HG03045 (cell line): ENCODE measurements around the gene NOVA2.
A peak's percentile ranks its signal among the peaks of the same experiment; 100 is the strongest.

ENCODE experiments used
- ATAC-seq: cut with Tn5 transposase; IDR thresholded peaks from one replicate; pipeline ENCODE4 v1.9.1; 2021; ENCODE audit warnings: mild to moderate bottlenecking, moderate library complexity; ENCODE audit not compliant: unreplicated experiment

NOVA2 gene, protein sequence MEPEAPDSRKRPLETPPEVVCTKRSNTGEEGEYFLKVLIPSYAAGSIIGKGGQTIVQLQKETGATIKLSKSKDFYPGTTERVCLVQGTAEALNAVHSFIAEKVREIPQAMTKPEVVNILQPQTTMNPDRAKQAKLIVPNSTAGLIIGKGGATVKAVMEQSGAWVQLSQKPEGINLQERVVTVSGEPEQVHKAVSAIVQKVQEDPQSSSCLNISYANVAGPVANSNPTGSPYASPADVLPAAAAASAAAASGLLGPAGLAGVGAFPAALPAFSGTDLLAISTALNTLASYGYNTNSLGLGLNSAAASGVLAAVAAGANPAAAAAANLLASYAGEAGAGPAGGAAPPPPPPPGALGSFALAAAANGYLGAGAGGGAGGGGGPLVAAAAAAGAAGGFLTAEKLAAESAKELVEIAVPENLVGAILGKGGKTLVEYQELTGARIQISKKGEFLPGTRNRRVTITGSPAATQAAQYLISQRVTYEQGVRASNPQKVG

DNA sequence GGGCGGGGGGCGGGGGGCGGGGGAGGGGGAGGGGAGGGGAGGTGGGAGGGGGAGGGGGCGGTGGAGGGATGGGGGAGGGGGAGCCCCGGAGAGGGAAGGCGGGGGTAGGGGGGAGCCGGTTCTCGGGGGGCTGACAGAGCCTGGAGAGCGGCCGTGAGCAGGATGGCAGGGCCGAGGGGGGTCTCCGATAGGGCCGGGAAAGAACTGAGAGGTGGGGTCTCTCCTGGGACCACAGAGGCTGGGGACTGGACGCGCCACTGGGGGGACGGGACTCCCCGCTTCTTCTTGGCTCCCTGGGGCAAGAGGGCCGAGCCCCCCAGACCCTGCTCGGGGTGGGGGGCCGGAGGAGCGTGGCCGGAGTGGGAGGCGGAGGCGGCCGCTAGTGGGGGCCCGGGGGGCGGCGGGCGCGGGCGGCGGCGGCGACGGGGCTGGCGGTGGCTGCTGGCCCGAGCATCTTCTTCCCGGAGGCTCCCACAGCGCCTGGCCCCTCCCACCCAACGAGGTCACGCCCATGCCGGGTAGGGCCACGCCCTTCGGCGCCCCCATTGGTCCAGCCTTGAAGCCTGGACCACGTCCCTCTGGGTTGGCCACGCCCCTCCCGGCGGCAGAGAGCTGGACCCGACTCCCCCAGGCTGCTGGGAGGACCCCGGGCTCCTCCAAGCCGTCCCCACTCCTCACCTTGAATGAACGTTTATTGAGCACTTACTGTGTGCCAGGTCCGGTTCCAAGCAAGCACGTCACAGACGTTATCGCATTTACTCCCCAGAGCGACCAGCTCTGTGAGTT is at the start of gene NOVA2:
Gene NOVA2, minus strand, starts transcription at position 313 of the 786 bp plus-strand sequence. CDS start 514 bp downstream, outside the sequence.
- no peak for ATAC-seq

DNA sequence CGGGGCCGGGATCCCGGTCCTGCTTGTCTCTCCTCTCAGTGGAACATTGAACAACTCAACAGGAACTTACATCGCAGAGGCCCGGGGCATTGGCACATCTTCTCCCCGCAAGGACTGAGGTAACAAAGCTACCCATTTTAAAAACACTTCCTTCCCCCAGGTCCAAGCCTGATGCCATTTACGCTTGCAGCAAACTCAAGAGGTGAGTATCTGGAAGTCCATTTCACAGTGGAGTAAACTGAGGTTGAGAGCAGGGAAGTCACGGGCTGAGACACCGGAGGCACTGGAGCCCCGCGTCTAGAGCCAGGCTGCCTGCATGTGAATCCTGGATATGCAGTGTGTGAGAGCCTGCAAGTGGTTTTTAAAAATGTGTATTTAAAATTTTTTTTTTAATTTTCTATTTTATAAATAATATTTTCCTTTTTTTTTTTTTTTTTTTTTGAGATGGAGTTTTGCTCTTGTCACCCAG is 49.7 kb upstream of the NOVA2 start:
- no peak for ATAC-seq

DNA sequence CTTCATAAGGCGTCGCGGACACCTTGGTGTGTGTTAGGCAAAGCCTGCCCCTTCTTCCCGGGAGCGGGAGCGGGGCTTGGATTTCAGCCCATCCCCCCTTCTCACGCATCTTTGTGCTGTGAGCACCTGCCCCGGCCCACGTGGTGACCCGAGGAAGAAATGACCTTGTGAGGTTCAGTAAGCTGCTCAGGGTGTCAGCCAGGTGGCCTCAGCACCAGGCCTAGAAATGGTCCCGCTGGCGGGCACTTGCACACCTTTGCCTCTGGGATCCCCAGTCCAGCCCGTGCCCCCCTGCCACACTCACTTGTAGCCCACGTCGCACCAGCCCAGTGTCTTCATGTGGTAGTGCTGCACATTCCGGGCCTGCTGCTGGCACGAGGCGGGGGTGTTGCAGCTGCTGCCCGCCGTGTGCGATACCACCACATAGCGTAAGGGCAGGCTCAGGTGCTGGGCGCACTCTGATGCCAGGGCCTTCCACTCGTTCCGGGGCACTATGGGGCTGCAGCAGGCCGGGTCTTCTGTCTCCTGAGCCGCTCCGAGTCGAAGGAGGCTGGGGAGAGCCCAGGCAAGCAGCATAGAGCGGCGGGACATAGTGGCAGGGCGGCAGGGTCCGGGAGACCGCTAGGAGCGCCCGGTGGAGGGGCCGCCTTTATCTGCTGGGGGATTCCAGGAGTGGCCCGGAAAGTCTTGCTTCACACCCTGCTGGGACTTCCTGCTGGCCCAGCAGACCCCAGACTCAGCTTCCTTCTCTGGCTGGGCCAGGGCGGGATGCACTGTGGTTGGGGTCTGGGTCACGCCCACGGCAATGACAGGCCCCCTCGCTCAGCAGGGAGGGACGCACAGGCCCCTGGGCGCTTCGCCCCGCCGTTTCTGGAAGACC is 49.0 kb upstream of the NOVA2 start, which contains the start of gene PGLYRP1:
Gene PGLYRP1, minus strand, starts transcription at position 623 of the 880 bp plus-strand sequence. Its CDS starts 32 bp downstream, at position 591.
- no peak for ATAC-seq

DNA sequence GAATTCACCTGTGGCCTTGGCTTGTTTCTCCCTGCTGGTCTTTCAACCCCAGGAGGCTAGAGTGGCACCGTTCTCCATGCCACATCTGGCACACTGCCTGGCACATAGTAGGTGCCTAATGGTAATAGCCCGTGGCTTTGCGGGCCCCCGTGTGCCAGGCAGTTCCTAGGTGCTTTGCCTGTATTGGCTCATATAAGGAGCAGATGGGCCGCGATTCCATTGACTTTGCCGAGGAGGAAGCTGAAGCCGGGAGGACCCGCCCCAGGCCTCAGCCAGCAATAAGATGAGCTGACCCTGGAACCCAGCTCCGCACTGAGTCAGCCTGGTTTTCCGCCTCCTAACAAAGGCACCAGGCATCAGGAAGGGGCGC is 48.4 kb upstream of the NOVA2 start:
- no peak for ATAC-seq

DNA sequence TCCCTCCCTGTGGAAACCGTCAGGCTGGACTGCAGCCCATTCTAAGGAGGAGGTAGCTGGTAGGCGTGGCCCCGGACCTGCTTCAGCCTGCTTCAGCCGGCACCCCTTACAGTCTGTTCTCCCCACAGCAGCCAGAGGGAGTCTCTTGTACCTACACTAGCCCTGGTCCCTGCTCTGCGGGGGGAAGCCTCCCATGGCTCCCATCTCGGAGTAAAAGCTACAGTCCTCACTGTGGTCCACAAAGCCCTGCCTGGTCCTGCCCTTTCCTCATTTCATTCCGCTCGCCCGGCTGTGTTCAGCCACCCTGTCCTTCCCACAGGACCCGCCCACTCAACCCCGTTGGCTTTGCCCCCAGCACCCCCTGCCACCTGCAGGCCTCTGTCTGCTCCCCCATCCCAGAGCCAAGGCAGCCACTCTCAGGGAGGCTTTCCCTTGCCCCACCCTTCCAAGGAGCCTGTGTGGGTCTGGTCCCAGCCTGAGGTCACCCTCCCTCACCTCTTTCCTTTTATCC is 47.9 kb upstream of the NOVA2 start:
- no peak for ATAC-seq

DNA sequence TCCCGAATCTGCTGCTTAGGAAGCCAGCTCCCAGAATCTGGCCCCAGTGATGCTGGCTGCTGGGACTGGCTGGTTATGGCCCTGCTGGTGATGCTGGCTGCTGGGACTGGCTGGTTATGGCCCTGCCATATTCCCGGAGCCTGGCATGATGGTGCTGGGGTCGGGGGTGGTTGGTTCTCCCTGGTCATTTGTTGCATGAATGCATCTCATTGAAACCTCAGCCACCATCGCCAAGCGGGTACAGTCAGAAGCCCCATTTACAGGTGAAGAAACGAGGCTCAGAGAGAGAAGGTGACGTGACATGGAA is 47.1 kb upstream of the NOVA2 start:
- ATAC-seq = no peak

DNA sequence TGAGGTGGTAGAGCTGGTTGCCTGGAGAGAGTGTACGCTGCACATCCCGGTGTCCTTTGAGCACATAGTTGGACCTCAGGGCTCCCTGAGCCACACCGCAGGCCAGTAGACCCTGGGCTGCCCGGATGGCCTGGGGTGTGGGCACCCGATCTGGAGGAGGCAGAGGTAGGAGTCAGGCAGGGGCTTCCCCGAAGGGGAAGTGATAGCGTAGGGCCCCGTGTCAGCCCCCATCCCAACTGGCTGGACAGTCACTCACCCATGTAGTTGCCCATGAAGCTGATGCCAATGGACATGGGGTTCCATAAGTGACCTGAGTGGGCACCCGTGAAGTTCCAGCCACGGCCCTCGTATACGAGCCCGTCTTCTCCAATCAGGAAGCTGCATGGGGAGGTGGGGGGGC is 45.6 kb upstream of the NOVA2 start:
- no peak for ATAC-seq

DNA sequence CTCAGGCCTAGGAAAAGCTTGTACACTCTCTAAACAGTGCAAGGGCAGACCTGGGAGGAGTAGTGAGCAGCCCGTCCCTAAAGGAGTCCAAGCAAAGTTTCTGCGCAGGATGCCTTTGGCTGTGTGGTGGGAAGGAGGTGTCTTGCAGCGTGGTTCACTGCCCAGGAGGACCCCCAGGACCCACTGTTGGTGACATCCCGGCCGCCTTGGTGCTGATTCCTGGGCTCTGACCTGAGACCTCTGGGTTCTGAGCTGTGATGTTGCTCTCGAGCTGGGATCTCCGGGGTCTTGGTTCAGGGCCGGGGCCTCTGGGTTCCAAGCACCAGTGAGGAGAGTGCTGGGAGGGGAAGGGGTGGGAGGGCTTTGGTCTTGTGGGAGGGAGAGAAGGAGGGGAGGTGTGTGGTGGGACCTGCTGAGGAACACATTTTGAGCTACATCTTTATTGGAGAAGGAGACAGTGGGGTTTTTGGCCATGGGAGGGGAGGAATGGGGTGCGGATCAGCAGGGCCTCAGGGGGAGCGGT is 45.1 kb upstream of the NOVA2 start:
- ATAC-seq = no peak

DNA sequence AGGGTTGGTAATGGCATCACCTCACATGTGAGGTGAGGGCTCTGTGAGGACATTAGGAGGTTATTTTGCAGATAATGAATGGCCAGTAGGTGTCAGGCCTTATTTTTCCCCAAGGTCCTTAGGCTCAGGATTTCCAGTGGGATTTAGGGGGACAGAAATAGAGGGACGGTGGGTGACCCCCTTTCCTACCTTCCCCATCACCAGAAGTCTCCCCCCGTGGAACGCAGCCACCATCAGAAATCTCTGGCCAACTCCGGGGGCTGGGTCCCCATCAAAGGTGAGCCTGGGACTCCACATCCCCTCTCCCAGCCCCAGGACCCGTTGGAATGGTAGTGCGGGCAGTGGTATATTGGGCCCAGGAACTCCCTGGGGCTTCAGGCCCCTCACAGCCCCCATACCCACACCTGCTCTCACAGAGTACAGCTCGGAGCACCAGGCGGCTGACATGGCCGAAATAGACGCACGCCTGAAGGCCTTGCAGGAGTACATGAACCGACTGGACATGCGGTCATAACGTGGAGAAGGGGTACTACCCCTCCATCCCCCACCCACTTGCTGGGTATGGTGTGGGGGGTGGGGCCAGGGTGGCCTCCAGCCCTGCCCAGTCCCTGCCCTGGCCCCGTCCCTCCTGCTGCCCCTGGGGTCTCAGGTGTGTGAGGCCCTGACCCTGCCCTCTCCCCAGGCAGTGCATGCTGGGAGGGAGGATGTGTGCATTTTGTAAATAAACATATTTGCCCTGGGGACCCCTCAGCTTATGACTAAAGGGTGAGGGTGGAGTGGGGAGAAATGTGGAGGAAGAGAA is 44.4 kb upstream of the NOVA2 start:
- no peak for ATAC-seq

DNA sequence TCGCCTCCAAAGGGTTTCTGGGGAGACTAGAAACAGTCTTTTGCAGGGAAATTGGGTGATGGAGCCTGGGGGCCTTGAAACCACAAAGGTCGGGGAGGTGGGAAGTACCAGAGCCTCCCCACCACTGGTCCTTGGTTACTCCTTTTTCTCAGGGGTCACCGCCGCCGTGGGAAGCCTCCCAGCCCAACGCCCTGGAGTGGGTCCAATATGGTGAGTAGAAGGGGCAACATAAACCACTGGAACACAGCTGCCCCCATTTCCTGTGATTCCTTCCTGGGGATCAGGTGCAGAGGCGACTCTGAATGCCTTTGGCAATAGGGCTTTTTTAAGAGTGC is 43.4 kb upstream of the NOVA2 start:
- ATAC-seq = no peak

DNA sequence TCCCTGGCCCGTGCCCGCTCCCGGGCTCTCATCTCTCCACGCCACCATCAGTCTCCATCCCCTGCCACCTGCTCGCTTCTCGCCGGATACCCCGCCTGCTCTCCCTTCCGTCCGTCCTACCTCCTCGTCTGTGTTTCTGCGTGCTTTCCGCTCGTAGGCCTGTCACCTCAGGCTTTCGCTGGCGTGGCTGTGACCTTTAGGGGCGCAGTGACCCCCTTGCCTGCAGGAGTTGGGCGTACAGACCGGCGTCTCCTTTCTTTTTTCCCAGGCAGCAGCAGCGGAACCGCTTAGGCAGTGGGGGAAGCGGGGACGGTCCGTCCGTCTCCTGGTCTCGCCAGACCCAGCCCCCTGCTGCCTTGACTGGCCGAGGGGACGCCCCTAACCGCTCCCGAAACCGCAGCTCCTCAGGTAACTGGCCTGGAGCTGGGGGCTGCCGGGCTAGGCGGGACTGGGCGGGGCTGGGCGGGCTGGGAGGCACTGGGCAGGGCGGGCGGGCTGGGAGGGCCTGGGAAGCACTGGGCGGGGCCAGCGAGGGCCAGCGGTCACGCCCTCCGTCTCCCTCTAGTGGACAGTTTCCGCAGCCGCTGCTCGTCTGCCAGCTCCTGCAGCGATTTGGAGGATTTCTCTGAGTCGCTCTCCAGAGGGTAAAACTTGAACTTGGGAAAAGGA is 42.9 kb upstream of the NOVA2 start:
- peak; percentile 61 for ATAC-seq

DNA sequence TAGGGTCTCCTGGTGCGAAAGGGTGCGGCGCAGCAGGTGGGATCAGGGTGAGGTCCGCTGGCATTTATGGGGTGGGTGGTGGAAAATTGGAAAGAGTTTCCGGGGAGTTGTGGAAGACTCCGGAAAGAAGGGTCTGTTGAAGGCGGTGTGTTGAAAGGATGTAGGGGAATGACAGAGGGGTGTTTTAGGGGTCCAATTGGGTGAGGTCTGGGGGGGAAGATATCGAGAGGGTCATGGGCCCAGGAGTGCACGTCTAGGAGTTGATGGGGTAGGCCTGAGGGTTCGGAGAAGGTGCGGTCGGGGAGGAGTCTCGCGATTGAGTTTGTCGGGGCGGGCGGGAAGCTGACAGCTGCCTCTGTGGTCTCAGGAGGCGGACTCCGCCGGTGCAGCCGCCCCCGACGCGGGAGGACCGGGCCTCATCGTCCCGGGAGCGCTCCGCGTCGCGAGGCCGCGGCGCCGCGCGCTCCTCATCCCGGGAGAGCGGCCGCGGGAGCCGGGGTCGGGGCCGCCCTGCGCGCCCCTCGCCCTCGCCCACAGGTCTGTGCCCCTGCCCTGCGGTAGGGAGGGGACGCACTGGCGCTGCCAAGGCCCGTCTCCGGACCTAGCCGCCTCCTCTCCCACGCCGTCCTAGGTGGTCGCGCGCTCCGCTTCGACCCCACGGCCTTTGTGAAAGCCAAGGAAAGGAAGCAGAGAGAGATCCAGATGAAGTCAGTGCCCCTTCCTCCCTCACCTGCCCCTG is 42.2 kb upstream of the NOVA2 start:
- ATAC-seq = no peak

DNA sequence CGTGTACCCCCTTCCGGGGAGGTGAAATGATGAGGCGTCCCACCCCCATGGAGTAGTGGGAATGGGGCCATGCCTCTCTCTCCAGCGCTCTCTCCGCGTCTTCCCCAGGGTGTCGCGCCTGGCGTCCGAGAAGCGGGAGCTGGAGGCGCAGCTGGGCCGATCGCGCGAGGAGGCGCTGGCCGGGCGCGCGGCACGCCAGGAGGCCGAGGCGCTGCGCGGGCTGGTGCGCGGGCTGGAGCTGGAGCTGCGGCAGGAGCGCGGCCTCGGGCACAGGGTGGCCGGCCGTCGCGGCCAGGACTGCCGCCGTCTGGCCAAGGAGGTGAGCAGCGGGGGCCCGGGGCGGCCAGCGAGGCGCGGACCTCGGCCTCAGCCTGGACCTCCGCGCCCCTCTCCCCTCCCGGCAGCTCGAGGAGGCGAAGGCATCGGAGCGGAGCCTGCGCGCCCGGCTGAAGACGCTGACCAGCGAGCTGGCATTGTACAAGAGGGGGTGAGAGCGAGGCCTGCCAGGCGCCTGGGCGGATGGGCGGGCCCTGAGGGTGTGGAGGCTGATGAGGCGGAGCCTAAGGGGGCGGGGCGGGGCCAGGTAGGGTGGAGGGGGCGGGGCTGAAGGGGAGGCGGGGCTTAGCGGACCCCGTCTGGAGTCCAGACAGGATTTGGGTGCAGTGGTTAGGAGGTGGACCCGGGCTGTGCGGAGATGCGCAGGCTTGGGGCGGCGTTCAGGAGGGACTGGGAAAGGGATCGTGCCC is 41.4 kb upstream of the NOVA2 start:
- no peak for ATAC-seq

DNA sequence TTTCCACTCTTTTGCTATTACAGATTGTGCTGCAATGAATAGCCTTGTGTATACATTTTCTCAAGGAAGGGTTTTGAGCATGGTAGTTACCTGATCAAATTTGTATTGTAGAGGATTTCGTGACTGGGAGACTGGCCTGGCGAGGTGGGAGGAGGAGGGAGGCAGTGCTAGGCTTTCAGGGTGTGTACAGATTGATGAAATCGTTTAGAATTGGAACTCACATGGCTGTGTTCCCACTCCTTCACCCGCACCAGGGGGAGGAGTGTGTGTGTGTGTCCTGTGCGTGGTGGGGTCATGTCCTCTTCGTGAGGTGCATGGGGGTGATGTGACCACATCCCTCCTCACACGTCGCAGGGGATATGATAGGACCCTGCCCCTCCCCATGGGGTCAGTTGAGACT is 40.9 kb upstream of the NOVA2 start:
- ATAC-seq = no peak

DNA sequence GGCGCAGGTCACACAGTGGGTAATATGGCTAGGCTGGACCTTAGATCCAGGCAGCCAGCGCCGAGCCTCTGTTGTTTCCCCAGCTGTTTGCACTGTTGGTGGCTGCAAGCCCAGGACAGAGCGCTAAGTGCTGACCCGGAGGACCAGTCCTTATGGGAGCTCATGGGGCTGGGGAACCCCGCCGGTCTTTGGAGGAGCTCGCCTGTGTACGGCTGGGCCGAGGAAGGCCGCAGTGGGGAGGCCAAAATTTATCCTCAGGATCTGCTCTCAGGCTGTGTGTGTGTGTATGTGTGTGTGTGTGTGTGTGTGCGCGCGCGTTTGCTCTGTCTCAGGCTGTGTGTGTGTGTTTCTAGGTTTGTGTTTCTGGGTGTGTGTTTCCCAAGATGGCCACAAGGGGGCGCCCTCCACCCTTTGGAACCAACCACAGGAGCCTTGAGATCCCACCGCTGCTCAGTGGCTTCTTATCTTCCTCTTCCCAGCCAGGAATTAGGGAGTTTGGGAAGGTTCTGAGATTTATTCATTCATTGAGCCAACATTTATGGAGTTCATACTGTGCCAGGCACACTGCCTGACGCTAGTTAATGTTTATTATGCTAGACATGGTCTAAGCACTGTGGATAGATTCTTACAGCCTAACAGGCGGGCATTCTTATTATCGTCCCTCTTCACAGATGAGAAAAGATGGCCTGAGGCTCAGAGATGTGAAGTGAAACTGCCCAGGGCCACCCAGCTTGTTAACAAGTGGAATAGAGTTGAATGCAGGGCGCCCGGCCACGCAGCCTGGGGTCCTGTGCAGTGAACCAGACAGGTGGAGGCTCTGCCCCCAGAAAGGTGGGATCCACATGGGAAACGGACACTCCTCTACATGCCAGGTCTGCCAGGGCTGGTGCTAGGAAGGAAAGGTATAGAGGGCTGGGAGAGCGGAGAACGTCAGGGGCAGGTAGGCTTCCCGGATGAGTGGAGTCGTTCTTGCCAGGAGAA is 36.2 kb upstream of the NOVA2 start:
- ATAC-seq = no peak

DNA sequence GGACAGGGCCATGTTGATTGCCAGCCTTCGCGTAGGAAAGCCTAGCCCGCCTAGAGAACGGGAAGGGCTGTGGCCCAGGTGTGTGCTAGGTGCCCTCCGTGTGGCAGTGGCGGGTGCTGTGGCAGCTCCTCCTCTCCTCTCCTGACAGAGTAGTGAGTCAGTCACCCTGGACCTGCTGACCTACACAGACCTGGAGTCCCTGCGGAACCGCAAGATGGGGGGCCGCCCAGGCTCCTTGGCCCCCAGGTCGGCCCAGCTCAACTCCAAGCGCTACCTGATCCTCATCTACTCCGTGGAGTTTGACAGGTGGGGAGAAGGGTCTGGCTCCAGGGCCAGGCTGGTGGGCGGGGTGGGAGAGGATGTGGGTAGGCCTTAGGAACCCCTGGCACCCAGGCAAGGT is 32.7 kb upstream of the NOVA2 start:
- ATAC-seq = no peak
